Erythroblast (primary cell): ENCODE results near the gene LRBA.

Experiments used
- GATA1 ChIP-seq: IDR thresholded peaks from 2 replicates; pipeline ENCODE4 v1.6.1; 2011; ENCODE audit warnings: low read depth, mild to moderate bottlenecking, control low read depth, low read length, moderate library complexity
- POLR2A ChIP-seq: IDR thresholded peaks from 2 replicates; pipeline ENCODE4 v1.6.1; 2011; ENCODE audit warnings: mild to moderate bottlenecking, low read length

DNA sequence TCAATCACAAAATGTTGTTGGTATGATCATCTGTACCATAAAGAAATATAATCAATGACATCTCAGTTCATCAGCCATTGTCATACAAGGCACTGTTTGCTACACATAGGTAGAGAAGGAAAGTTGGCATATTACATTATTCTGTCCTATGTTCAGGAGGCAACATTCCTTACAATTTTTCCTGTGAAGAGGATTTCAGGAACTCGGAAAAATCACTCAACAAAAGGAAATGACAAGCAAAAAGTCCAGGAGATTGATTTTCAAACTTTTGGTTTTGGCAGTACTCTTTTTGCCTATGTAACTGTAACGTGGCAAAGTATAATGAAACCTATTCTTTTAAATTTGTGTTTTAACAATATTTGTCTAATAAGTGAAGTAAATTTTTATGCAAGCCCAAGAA is 301.8 kb downstream of the LRBA start:
- TF ChIP-seq POLR2A, result no peak
- no peak for TF ChIP-seq GATA1
